ENCODE data around the gene PHYHIPL. TPM values are rescaled to one million over a fixed set of nuclear protein-coding genes. Genes with fewer than 3 reads are reported as not detected.

Gene PHYHIPL
- total and polyA plus RNA-seq, 2 of the 8 experiments (the other 6 are each of a cell fraction or from before 2014, with no cell fraction given) = 0.23 to 0.48 TPM

- H2BK5ac ChIP-seq (ENCODE audit: low read depth, low read length) = no peak overlapping the region
- H4K8ac ChIP-seq (ENCODE audit: extremely low read depth, insufficient read depth, low read length) = no peak overlapping the region
- no peak for FAIRE-seq
- no peak overlapping the region for H3K14ac ChIP-seq (ENCODE audit: insufficient read length)
- ChIA-PET CTCF (ENCODE audit: partially characterized antibody) (interaction anchor here (1.0 kb wide), 1 partner anchor 11 kb away, joined by 3 read pairs; no protein-coding TSS in a partner anchor), POLR2A (ENCODE audit: partially characterized antibody) (no interaction called here)
- H3K27ac ChIP-seq (ENCODE audit: low read depth, low read length) = no peak overlapping the region
- H3K36me3 ChIP-seq (ENCODE audit: control insufficient read depth in 2 of 4, insufficient read depth in 4 of 4, low read length in 3 of 4) = no peaks in the 10 kb centered on the region
- DNase-seq (ENCODE audit: low read depth in 1 of 2, low spot score in 2 of 2) = no peak
- no peak overlapping the region for H3K18ac ChIP-seq (ENCODE audit: extremely low read depth, low read length)
- H4K5ac ChIP-seq (ENCODE audit: insufficient read length, low read depth, low read length) = no peak overlapping the region
- no peak overlapping the region for H2BK12ac ChIP-seq (ENCODE audit: low read depth, low read length)
- no peak overlapping the region for H2AFZ ChIP-seq (ENCODE audit: low read length)
- peaks cover 7% of the 10 kb centered on the region; the same call in 1 of the 2 replicates for H3K23me2 ChIP-seq (ENCODE audit: low read depth, low read length)
- no peak overlapping the region for H3K4me2 ChIP-seq (ENCODE audit: insufficient read depth in 1 of 2, low read depth in 2 of 2, low read length in 2 of 2)
- H3K56ac ChIP-seq (replicated peaks; ENCODE audit: insufficient read length, low read depth, low read length) = no peak overlapping the region
- H2BK15ac ChIP-seq (ENCODE audit: low read length) = no peak overlapping the region
- no peak overlapping the region for H2BK120ac ChIP-seq (replicated peaks; ENCODE audit: low read depth, low read length)
- no peaks in the 10 kb centered on the region for H4K20me1 ChIP-seq (replicated peaks in 1 of 2; ENCODE audit: control insufficient read depth in 1 of 2, insufficient read depth in 2 of 2, low read length in 2 of 2)
- no peak overlapping the region for H4K91ac ChIP-seq (replicated peaks; ENCODE audit: insufficient read length, low read length)
- no peak overlapping the region for H3K9ac ChIP-seq (replicated peaks in 1 of 4; ENCODE audit: extremely low read depth in 1 of 4, low read depth in 3 of 4, low read length in 3 of 4)
- no peak overlapping the region for H2BK20ac ChIP-seq (ENCODE audit: low read length)
- H3K4ac ChIP-seq (replicated peaks; ENCODE audit: insufficient read length, low read depth, low read length) = no peak overlapping the region
- no peak overlapping the region for H3K23ac ChIP-seq (ENCODE audit: insufficient read length)
- WGBS, 2 experiments (ENCODE audit: extremely low coverage in 1 of 2, insufficient coverage in 1 of 2, insufficient read length in 1 of 2, insufficient replicate concordance in 2 of 2, low coverage in 1 of 2, low lambda C conversion rate in 2 of 2, missing lambda C conversion rate in 1 of 2) = 95% methylated on average over 3 of the region's 3 CpGs; no CpG with 5 or more reads in 1 of the 2 experiments
- H3K79me1 ChIP-seq (ENCODE audit: low read depth, low read length) = no peaks in the 10 kb centered on the region
- no peak overlapping the region for H2AK5ac ChIP-seq (ENCODE audit: low read depth, low read length)
- peaks cover 3 to 8% (median 7%) of the 10 kb centered on the region in 4 experiments; a peak in 4 of 7 replicates for H3K4me1 ChIP-seq (replicated peaks in 1 of 4; ENCODE audit: control insufficient read depth in 3 of 4, insufficient read depth in 4 of 4, low read length in 3 of 4)
- H3K9me3 ChIP-seq (ENCODE audit: insufficient read depth in 2 of 2, low read depth in 1 of 2, low read length in 1 of 2) = no peaks in the 10 kb centered on the region
- H3K79me2 ChIP-seq (ENCODE audit: control insufficient read depth in 1 of 2, insufficient read depth in 2 of 2, low read length in 2 of 2) = no peaks in the 10 kb centered on the region
- H3K27me3 ChIP-seq (replicated peaks in 1 of 4; ENCODE audit: control insufficient read depth in 3 of 4, extremely low read depth in 1 of 4, insufficient read depth in 3 of 4, low read length in 3 of 4) = no peaks in the 10 kb centered on the region
- H3K4me3 ChIP-seq (ENCODE audit: extremely low read depth in 1 of 4, insufficient read depth in 2 of 4, low read depth in 3 of 4, low read length in 4 of 4) = no peak overlapping the region
- no peak for TF ChIP-seq GABPA (IDR thresholded peaks at IDR 0.05; ENCODE audit: borderline replicate concordance, insufficient read depth, low read length)
- no peak for TF ChIP-seq BRCA1 (IDR thresholded peaks at IDR 0.05; ENCODE audit: low read depth, low read length)
- no peak for TF ChIP-seq GTF2F1 (IDR thresholded peaks at IDR 0.05; ENCODE audit: borderline replicate concordance, low read depth, low read length)
- no peak for TF ChIP-seq POLR2AphosphoS5 (IDR thresholded peaks at IDR 0.05; ENCODE audit: low read depth, low read length)
- TF ChIP-seq SUZ12 (IDR thresholded peaks at IDR 0.05; ENCODE audit: low read length) = no peak
- no peak for TF ChIP-seq SP1 (IDR thresholded peaks at IDR 0.05; ENCODE audit: low read depth, low read length)
- no peak for TF ChIP-seq E2F6 (IDR thresholded peaks at IDR 0.05)
- TF ChIP-seq KDM4A (IDR thresholded peaks at IDR 0.05; ENCODE audit: low read depth, low read length, severe bottlenecking) = no peak
- TF ChIP-seq SIX5 (IDR thresholded peaks at IDR 0.05; ENCODE audit: low read depth, low read length) = no peak
- TF ChIP-seq NRF1 (IDR thresholded peaks at IDR 0.05; ENCODE audit: low read depth, low read length) = no peak
- TF ChIP-seq ASH2L (IDR thresholded peaks at IDR 0.05; ENCODE audit: low read length) = no peak
- TF ChIP-seq HDAC6 (IDR thresholded peaks at IDR 0.05; ENCODE audit: low read depth, low read length) = no peak
These were observed 111.3 kb downstream of the PHYHIPL start for GRCh38 chr10:59287587-59288255.
